Lower leg skin (tissue), 4 donors: ENCODE data around the gene HOXA1. TPM values are rescaled to one million over a fixed set of nuclear protein-coding genes. Genes with fewer than 3 reads are reported as not detected.

Experiments used
- DNase-seq, 2 donors: peaks; one replicate each; pipeline ENCODE4 v3.0.0-alpha.2; 2019; ENCODE audit warnings: low spot score in 2 of 2
- H3K4me3 ChIP-seq: fragments of 200-600 bp; sonication (generic); 2 replicates; pipeline ENCODE4 v1.5.1; 2017; ENCODE audit warnings: mild to moderate bottlenecking, low read depth; ENCODE audit not compliant: poor library complexity, severe bottlenecking
- CTCF ChIP-seq, 3 donors: fragments of 450-650 bp; IDR thresholded peaks; one replicate each; pipeline ENCODE4 v1.5.1; 2016; ENCODE audit warnings: antibody characterized with exemption in 3 of 3, mild to moderate bottlenecking in 3 of 3, moderate library complexity in 2 of 3
- POLR2A ChIP-seq, 2 donors: fragments of 450-650 bp; IDR thresholded peaks; one replicate each; pipeline ENCODE4 v1.6.1; 2016 to 2017; ENCODE audit warnings: antibody characterized with exemption in 2 of 2, mild to moderate bottlenecking in 1 of 2, moderate library complexity in 1 of 2
- WGBS, 2 donors: methylation state at CpG; one replicate each; pipeline ENCODE4 v1.1.5; 2018; 5-methylcytosine and 5-hydroxymethylcytosine counted together
- intact Hi-C: fragments of 100-400 bp; cut with DNase I; formaldehyde crosslinking; loops from one replicate; pipeline ENCODE4 v1.15.0; 2023; ENCODE audit warnings: low total_unique reads
- total RNA-seq, 4 donors: library from RNA; depleted of rRNA; stranded (reverse); fragments of >200 nt; gene quantifications; one replicate each; pipeline ENCODE4 v1.1.0, GENCODE V29; 2016

Gene HOXA1
- total RNA-seq, 4 donors from 2014 or later = 0.63 to 3.2 (median 1.9) TPM

- no peak for TF ChIP-seq CTCF (IDR thresholded peaks at IDR 0.05)
- no peak for TF ChIP-seq POLR2A (IDR thresholded peaks at IDR 0.05)
- DNase-seq = peak in 1 of 2 donors; percentile 70
- no peak overlapping the region for H3K4me3 ChIP-seq
- intact Hi-C loops = no loop called here
- WGBS, 2 donors = 71 to 90% methylated on average over 43 to 44 of the region's 44 CpGs
Observed at GRCh38 chr7:27106181-27106900, 10.5 kb upstream of the HOXA1 start.

- H3K4me3 ChIP-seq = no peak overlapping the region
- intact Hi-C loops = no loop called here
- TF ChIP-seq CTCF (IDR thresholded peaks at IDR 0.05) (no peak), POLR2A (IDR thresholded peaks at IDR 0.05) (no peak)
- WGBS, 2 donors = 86 to 87% methylated on average over 13 of the region's 13 CpGs
- DNase-seq = no peak
Observed at GRCh38 chr7:27105301-27106031, 9.7 kb upstream of the HOXA1 start.

GRCh38 chr7:27104341-27105058, 8.7 kb upstream of the HOXA1 start:
- no peak for DNase-seq
- WGBS, 2 donors = 81 to 82% methylated on average over 13 of the region's 13 CpGs
- no peak overlapping the region for H3K4me3 ChIP-seq
- intact Hi-C loops = no loop called here
- TF ChIP-seq POLR2A (IDR thresholded peaks at IDR 0.05) (no peak), CTCF (IDR thresholded peaks at IDR 0.05) (no peak)

GRCh38 chr7:27103489-27104226, 7.9 kb upstream of the HOXA1 start:
- WGBS, 2 donors = 29 to 30% methylated on average over 35 of the region's 35 CpGs
- intact Hi-C loops = no loop called here
- DNase-seq = no peak
- no peak overlapping the region for H3K4me3 ChIP-seq
- no peak for TF ChIP-seq CTCF (IDR thresholded peaks at IDR 0.05)
- no peak for TF ChIP-seq POLR2A (IDR thresholded peaks at IDR 0.05)

- WGBS, 2 donors = 26 to 38% methylated on average over 29 of the region's 29 CpGs
- no peak for TF ChIP-seq POLR2A (IDR thresholded peaks at IDR 0.05)
- TF ChIP-seq CTCF (IDR thresholded peaks at IDR 0.05) = no peak
- H3K4me3 ChIP-seq = no peak within 1 kb of the TSS
- intact Hi-C loops = no loop called here
- no peak for DNase-seq
Observed at GRCh38 chr7:27102581-27103442, 7.0 kb upstream of the HOXA1 start, which contains the start of gene HOXA2. HOXA2 (minus strand) TSS chr7:27102683; CDS start chr7:27102500, 183 bp downstream.
